Nephron progenitor cell (in vitro differentiated cells): ENCODE data around the gene AFAP1L2.

Source experiments
- DNase-seq: peaks from one replicate; pipeline ENCODE4 v3.0.0; 2021
- H3K27ac Mint-ChIP-seq: 2 replicates; pipeline ENCODE4 v1.8.0; 2021; ENCODE audit warnings: mild to moderate bottlenecking, moderate library complexity, mixed read lengths
- H3K27me3 Mint-ChIP-seq: 2 replicates; pipeline ENCODE4 v1.8.0; 2021; ENCODE audit warnings: mild to moderate bottlenecking, low read depth, mixed read lengths; ENCODE audit not compliant: poor library complexity
- H3K36me3 Mint-ChIP-seq: 2 replicates; pipeline ENCODE4 v1.8.0; 2021; ENCODE audit warnings: low read depth, mixed read lengths
- H3K4me1 Mint-ChIP-seq: 2 replicates; pipeline ENCODE4 v1.8.0; 2021; ENCODE audit warnings: mixed read lengths
- H3K4me3 Mint-ChIP-seq: 2 replicates; pipeline ENCODE4 v1.8.0; 2021; ENCODE audit warnings: mild to moderate bottlenecking, moderate library complexity, mixed read lengths
- H3K9me3 Mint-ChIP-seq: 2 replicates; pipeline ENCODE4 v1.8.0; 2021; ENCODE audit warnings: mild to moderate bottlenecking, moderate library complexity, mixed read lengths
- TF ChIP-seq, protein P1 (sequence below): fragments of 200-600 bp; sonication (generic); IDR thresholded peaks from 2 replicates; pipeline ENCODE4 v1.5.0; 2021; ENCODE audit warnings: antibody characterized with exemption

Gene AFAP1L2

GRCh38 chr10:114401195-114401791, 3.0 kb downstream of the AFAP1L2 start:
- Mint-ChIP-seq H3K36me3 (no peaks in the 10 kb centered on the region), H3K27ac (no peak overlapping the region), H3K9me3 (no peaks in the 10 kb centered on the region), H3K27me3 (peaks cover 20% of the 10 kb centered on the region), H3K4me3 (no peak overlapping the region), H3K4me1 (peaks cover 76% of the 10 kb centered on the region)
- no peak for DNase-seq
- TF ChIP-seq, protein P1, sequence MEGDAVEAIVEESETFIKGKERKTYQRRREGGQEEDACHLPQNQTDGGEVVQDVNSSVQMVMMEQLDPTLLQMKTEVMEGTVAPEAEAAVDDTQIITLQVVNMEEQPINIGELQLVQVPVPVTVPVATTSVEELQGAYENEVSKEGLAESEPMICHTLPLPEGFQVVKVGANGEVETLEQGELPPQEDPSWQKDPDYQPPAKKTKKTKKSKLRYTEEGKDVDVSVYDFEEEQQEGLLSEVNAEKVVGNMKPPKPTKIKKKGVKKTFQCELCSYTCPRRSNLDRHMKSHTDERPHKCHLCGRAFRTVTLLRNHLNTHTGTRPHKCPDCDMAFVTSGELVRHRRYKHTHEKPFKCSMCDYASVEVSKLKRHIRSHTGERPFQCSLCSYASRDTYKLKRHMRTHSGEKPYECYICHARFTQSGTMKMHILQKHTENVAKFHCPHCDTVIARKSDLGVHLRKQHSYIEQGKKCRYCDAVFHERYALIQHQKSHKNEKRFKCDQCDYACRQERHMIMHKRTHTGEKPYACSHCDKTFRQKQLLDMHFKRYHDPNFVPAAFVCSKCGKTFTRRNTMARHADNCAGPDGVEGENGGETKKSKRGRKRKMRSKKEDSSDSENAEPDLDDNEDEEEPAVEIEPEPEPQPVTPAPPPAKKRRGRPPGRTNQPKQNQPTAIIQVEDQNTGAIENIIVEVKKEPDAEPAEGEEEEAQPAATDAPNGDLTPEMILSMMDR, result no peak

- peaks cover 81% of the 10 kb centered on the region for H3K4me1 Mint-ChIP-seq
- no peak for DNase-seq
- no peak overlapping the region for H3K4me3 Mint-ChIP-seq
- no peaks in the 10 kb centered on the region for H3K36me3 Mint-ChIP-seq
- H3K9me3 Mint-ChIP-seq, result no peaks in the 10 kb centered on the region
- TF ChIP-seq, protein P1, result no peak
- peak overlapping the region; percentile 16 for H3K27ac Mint-ChIP-seq
- peaks cover 8% of the 10 kb centered on the region for H3K27me3 Mint-ChIP-seq
These were observed 4.2 kb downstream of the AFAP1L2 start for GRCh38 chr10:114400091-114400490.

- no peak for DNase-seq
- H3K4me3 Mint-ChIP-seq, result no peak overlapping the region
- peaks cover 84% of the 10 kb centered on the region for H3K4me1 Mint-ChIP-seq
- H3K36me3 Mint-ChIP-seq, result no peaks in the 10 kb centered on the region
- H3K27ac Mint-ChIP-seq, result no peak overlapping the region
- TF ChIP-seq, protein P1, result no peak
- H3K27me3 Mint-ChIP-seq, result peaks cover 3% of the 10 kb centered on the region
- H3K9me3 Mint-ChIP-seq, result no peaks in the 10 kb centered on the region
These were observed 4.7 kb downstream of the AFAP1L2 start for GRCh38 chr10:114399576-114399975.

DNA sequence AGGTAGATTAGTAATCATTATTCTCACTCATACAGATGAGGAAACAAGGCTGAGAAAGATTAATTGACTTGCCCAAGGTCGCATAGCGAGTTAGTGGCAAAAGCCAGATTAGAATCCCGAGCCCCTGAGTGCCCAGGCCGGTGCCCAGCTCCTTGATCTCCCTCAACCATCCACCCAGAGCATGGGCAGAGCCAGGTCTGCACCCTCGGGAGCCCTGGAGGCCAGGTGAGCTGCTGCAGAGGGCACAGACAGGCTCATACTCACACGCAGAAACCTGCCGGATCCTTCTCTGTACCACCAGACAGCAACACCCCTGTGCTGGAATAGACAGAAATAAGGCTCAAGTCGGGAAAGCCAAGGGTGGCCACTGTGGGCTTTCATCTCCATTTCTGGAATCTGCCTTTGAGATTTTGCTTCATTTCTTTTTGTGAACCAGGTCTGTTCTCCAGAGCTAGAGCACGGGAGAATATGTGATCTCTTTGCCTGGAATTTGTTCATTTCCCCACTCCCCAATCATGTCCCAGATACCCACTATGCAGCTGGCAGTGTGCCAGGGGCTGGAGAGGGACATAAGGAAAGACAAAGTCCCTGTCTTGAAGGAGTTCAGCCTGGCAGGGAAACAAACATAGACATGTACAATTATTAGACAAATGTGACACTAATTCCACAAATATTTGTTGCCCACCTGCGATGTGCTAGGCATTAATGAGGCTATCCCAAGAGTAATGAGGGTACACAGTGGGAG, 5.5 kb downstream of the AFAP1L2 start:
- DNase-seq, result no peak
- Mint-ChIP-seq H3K4me1 (peaks cover 93% of the 10 kb centered on the region), H3K36me3 (no peaks in the 10 kb centered on the region), H3K27me3 (peaks cover 3% of the 10 kb centered on the region), H3K9me3 (no peaks in the 10 kb centered on the region), H3K27ac (no peak overlapping the region), H3K4me3 (no peak overlapping the region)
- TF ChIP-seq, protein P1, result no peak

DNA sequence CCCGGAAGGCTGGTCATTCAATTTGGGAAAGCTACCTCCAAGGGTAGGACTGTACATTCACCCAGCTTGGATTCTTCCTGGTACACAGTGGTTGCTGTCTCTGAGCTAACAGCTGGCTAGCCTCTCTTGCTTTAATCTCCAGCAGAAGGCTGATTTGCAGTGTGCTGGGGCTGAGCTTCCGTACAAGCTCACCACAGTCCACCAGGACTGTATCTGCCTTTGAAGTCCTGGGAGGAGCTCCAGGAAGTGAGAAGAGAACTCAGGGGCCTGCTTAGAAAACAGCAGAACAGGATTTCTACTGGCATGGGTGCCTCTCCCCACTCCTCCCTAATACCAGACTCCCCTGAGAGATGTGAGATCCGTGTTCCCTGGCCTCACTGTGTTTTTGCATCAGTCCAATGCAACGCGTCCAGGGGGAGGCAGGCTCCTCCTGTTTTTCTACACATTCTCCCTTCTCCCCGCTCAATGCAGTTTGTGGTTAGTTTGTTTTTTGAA, 6.6 kb downstream of the AFAP1L2 start:
- no peak for DNase-seq
- Mint-ChIP-seq H3K9me3 (no peaks in the 10 kb centered on the region), H3K4me3 (no peak overlapping the region), H3K4me1 (peaks cover 97% of the 10 kb centered on the region), H3K36me3 (no peaks in the 10 kb centered on the region), H3K27ac (peak overlapping the region; percentile 58), H3K27me3 (peaks cover 3% of the 10 kb centered on the region)
- TF ChIP-seq, protein P1, result no peak
